HG02973 (cell line): ENCODE data around the gene DRG1.
"Not testable (repeated sequence)": the region's sequence is repeated elsewhere in the genome, so short reads cannot be mapped to it uniquely, and the experiment has no call there.

Source experiments
- ATAC-seq: cut with Tn5 transposase; IDR thresholded peaks from one replicate; pipeline ENCODE4 v1.9.1; 2021; ENCODE audit warnings: moderate library complexity; ENCODE audit not compliant: unreplicated experiment

The DRG1 gene

DNA sequence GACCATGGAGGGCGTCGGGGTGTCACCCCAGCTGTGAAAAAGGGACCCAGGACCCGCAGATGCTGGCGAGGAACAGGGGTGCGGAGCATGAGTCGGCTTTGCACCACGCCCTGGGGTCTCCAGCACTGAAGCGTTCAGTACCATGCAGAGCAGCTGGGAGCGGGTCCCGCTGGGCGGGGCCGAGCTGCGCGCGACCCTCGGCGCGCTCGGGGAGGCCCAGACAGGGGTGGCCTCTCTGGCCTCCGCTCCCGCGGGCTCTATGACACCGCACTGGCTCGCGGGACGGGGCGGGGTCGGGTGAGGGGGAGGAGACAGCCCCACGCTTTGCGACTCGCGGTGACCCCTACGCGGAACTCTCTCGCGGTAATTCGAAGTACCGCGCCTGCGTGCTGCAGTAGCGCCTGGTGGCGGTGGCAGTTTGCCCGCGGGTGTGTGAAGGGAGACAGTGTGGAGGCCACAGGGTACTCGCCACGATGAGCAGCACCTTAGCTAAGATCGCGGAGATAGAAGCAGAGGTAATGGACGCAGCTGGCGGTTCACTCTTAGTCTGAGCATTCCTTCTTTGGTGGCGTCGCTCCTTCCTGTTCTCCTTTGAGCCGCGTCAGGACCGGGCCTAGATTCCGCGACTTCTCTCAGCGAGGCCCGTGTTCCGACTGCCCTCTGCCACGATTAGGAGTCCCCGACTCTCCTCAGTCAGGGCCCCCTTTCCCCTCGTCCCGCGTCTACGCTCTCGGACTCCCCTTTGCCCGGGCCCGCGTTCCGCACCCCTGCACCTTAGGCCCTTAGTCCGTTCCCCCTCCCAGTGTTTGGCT, at the start of gene DRG1:
Gene DRG1, plus strand, starts transcription at position 394 of the 812 bp plus-strand sequence. Its CDS starts 80 bp downstream, at position 474.
- peak; percentile 89 for ATAC-seq

DNA sequence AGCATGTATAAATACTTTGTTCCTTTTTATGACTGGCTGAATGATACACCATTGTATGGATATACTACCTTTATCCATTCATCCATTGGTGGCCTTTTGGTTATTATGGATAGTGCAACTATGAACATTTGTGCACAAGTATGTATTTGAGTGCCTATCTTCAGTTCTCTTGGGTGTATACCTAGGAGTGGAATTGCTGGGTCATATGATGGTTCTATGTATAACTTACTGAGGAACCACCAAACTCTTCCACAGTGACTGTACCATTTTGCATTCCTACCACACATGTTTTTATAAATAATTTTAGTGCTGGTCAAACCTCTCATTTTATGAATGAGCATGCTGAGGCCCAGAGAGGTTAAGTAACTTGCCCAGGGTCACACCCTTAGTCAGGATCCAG, 49.4 kb upstream of the DRG1 start:
- no peak for ATAC-seq

DNA sequence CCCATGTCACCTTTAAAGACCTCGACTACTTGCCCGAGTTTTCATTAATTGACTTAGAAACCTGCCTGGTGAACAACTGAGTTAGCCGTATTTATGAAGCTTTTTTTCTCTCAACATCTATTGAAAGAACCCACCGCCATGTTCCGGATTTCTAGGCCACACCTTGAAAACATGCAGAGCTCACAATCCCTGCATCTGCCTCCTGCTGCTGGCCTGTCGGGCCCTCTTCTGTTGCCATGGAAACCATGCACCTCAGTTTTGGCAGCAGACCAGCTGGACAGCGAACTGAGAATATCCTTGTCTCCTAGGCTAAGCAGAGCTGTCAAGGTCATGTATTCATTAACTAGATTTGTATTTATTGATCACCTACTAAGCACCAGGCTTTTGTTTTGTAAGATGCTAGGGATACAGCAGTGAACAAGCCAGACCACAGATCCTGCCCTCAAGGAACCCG, 49.0 kb upstream of the DRG1 start:
- ATAC-seq = no peak

GRCh38 chr22:31354515-31354914, 44.9 kb upstream of the DRG1 start:
- ATAC-seq = no peak

- no peak for ATAC-seq
These were observed 39.4 kb upstream of the DRG1 start for GRCh38 chr22:31360029-31360428.

GRCh38 chr22:31361743-31362142, 37.7 kb upstream of the DRG1 start:
- no peak for ATAC-seq

DNA sequence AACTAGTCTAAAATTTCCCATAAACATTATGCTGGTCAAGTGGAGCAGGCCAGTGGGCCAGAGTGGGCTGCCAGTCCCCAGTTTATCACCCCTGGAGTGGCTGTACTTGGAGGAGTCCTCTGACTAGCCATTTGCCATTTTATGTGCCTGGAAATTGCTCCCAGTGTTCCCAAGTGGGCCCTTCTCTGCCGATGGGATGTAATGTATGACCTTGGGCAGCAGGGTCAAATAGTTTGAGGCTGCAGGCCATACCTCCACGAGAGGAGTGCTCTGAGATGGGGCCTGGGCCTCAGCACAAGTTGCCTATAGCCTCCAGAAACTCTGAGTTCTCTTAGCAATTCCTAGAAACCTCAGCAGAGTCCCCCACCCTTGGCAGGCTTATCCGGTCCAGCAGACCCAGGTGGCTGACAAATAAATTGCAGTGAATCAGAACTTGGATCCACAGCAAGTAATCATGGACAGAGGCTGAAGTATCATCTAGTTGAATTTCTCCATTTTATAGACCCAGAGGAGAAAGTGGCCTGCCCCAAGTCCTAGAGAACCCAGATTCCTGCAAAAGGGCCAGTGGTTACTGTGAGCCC, 35.4 kb upstream of the DRG1 start:
- ATAC-seq = no peak

DNA sequence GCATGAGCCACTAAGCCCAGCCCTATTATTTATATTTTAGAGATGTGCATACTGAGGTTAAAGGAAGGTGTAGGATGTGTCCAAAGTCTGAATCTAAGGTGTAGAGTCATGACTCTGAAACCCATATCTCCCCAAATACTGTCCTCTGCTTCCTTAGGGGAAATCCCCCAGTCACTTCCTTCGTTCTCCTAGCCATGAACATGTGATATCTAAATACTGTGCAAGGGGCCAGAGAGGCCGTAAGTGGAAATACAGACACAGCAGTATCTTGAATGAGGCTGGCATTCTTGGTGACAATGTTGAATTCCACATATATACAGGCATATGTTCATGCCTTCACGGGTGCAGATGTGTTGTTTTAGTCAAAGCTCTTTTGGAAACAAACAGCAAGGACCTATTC, 32.0 kb upstream of the DRG1 start:
- no peak for ATAC-seq

DNA sequence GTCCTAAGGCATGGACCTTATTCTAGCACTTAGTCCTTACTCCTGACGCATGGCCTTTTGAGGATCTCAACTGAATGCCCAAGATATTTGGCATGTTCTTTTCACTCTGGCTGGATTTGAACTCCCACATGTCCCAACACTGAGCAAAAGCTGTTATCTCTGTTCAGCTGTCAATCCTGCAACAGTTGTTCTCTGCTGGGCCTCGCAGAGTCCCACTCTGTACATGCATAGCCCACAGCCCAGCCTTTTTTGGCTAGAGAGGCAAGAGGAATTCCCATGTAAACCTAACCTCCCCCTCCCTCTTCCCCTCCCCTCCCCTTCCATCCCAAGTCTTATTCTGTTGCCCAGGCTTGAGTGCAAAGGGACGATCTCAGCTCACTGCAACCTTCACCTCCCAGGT, 21.8 kb upstream of the DRG1 start:
- no peak for ATAC-seq

DNA sequence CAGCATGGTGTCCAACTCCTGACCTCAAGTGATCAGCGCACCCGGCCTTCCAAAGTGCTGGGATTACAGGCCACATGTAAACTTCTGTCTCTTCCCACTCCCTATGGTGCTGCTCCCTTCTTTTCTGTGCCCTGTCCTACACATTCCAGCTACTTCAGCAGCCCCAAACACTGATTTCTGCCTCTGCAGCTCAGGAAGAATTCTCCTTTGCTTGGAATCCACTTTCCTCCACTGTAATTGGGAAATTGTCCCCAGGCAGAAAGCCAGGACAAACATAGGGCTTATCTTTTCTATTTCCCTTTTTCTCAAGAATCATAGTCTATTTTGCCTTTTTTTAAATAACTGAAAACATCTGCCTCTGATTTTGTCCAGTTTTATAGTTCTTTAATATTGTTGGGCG, 21.3 kb upstream of the DRG1 start:
- no peak for ATAC-seq

- not testable (repeated sequence) for ATAC-seq
These were observed 20.8 kb upstream of the DRG1 start for GRCh38 chr22:31378651-31379050.

- ATAC-seq = no peak
These were observed 5.5 kb upstream of the DRG1 start for GRCh38 chr22:31393893-31394292.

DNA sequence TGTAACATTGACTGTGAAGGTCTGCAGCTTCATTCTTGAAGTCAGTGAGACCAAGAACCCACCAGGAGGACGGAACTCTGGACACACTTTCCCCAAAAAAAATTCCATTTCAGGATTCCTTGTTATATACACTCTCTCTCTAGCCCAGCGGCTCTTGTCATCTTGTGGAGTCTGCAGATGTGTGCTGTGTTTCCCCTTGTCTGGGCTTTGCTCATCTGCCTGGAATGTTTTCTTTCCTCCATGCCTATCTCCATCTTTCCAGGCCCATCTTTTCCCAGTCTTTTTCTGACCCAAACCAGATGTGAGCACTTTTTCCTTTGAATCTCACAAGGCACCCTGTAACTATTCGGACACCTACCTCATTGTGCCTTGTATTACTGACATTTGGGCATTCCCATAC, 5.1 kb upstream of the DRG1 start:
- ATAC-seq = no peak

DNA sequence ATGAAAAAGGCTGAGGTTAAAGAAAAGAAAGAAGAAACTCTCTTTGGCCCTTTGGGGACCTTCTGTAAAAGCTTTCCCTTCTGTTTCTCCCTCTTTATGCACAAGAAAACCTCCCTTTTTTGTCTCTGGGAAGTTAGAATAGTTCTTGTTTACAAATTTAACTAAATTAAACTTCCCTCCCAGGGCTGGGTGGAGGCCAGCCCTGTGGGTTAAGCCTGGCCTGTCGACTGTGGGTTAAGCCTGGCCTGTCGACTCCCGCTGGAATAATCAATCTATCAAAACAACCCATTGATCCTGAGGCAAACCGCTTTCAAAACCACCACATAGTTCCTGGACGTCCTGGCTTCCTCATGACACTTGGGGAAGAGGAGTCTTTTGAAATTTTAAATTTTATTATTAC, 1.2 kb upstream of the DRG1 start:
- no peak for ATAC-seq

DNA sequence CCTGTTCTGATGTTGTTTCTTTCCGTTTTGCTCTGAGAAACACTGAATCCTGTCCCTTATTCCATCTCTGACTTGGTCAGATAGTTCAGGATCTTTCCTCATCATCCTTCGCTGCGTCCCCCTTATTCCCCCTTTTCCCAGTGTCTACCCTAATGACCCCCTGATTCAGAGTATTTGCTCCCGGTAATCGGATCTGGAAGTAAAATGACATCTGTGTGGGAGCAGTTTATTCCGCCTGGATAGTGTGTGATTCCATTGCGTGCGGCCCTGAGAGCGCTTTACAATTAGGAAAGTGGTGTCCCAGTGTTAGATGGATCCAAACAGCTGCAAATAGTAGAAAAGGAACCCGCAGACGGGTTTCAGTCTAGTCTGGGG, 606 bp downstream of the DRG1 start:
- ATAC-seq = no peak

DNA sequence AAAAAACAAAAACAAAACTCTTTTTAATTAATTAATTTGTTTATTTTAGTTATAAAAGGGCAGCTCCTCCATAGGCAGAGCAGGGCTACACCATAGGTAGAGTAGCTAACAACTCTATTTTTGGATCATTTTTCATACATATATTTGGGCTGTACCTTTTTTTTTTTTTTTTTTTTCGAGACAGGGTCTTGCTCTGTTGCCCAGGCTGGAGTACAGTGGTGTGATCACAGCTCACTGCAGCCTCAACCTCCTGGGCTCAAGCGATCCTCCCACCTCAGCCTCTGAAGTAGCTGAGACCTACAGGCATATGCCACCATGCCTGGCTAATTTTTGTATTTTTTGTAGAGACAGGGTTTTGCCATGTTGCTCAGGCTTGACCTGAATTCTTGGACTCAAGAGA, 2.9 kb downstream of the DRG1 start:
- ATAC-seq = not testable (repeated sequence)

DNA sequence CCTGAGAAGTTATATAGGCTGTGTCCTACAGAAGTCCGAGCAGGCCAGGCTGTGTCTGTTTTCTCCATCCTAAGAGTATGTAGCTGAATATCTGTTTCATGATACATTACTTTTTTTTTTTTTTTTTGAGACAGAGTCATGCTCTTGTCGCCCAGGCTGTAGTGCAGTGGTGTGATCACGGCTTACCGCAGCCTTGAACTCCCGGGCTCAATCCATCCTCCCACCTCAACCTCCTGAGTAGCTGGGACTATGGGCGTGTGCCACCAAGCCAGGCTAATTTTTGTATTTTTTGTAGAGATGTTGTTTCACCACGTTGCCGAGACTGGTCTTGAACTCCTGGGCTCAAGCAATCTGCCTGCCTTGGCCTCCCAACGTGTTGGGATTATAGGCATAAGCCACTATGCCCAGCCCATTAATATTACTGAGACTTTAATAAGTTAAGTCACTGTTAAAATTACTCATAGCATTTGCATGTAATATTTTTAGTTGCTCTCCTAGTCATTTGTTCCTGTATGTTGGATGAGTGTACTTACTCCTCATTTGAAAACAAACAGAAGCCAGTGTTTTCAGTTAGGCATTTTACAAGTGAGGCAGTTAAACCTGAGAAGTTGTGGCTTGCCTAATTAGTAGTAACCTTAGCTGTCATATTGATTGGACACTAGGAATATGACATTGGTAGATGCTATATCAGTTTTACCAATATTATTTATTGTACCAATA, 26.1 kb downstream of the DRG1 start:
- ATAC-seq = no peak

GRCh38 chr22:31431950-31432349, 32.5 kb downstream of the DRG1 start:
- no peak for ATAC-seq

DNA sequence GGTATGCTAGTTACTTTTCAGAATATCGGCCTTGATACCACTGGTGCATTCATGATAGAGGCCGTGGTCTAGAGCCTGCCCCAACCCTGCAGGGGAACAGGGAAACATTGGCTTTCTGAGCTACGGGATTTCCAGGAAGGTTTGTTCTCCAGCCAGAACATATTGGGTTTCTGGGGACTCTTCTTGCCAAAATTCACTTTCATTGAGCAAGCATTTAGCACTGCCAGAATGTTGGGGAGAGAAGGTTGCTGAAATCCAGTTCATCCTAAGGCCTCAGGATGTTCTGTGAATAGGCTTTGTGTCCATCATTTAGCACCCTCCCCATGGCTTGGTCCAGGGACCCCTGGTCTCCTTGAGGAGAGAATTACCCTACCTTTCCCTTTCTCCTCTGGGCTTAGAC, 36.7 kb downstream of the DRG1 start:
- ATAC-seq = no peak

- ATAC-seq = no peak
These were observed 40.4 kb downstream of the DRG1 start for GRCh38 chr22:31439808-31440207.

DNA sequence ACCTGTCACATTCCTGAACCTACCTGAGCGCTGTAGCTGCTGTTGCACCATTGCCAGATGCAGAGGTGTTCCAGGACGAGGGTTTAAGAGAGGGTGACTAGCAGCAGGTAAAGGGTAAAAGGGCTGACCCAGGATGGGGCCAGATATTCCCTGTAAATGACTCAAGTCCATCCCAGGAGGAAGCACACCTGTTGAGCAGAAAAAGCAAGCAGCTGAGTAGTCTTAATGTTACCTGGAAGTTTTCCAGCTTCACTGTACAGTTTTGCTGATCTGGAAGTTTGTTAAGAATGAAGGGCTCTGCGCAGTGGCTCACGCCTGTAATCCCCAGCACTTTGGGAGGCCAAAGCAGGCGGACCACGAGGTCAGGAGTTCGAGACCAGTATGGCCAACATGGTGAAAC, 41.3 kb downstream of the DRG1 start:
- ATAC-seq = no peak

DNA sequence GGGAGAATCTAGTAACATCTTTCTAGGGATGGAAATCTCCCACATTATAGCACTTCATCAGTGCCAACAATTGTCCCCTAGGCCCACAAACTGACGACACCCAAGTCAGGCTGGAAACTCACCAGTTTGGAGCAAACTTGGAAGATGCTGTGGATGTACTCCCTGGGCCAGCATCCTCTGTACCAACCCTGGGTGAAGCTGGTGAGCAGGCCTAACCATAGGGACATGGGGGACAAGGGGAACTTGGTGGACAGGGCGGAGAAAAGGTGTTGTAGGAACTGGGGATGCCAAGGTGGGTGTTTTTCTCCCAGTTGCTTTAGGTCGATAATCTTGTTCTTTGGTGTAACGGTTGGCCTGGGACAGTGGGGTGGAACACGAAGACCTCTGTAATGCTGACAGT, 42.2 kb downstream of the DRG1 start:
- ATAC-seq = no peak
